Cardiac fibroblast (primary cell): ENCODE data around the gene HTRA1.
A peak's percentile ranks its signal among the peaks of the same experiment; 100 is the strongest.

Experiments
- DNase-seq, 2 donors: peaks; one replicate each; pipeline versions ENCODE4 v3.0.0 to v3.0.0-alpha.2; 2010; ENCODE audit warnings: low read depth in 2 of 2
- H3K4me3 ChIP-seq, 2 donors: replicated peaks in 1 of 2; 1 replicate in 1 of 2; 2 replicates in 1 of 2; pipeline ENCODE4 v1.5.1; 2011; ENCODE audit warnings: low read depth in 2 of 2, low read length in 2 of 2, mild to moderate bottlenecking in 2 of 2, moderate library complexity in 1 of 2
- TF ChIP-seq, protein P1 (sequence below): IDR thresholded peaks from one replicate; pipeline ENCODE4 v1.5.1; 2011; ENCODE audit warnings: low read depth, mild to moderate bottlenecking, low read length, inconsistent platforms

HTRA1 gene

GRCh38 chr10:122475100-122475499 lies 13.7 kb downstream of the HTRA1 start:
- TF ChIP-seq, protein P1, sequence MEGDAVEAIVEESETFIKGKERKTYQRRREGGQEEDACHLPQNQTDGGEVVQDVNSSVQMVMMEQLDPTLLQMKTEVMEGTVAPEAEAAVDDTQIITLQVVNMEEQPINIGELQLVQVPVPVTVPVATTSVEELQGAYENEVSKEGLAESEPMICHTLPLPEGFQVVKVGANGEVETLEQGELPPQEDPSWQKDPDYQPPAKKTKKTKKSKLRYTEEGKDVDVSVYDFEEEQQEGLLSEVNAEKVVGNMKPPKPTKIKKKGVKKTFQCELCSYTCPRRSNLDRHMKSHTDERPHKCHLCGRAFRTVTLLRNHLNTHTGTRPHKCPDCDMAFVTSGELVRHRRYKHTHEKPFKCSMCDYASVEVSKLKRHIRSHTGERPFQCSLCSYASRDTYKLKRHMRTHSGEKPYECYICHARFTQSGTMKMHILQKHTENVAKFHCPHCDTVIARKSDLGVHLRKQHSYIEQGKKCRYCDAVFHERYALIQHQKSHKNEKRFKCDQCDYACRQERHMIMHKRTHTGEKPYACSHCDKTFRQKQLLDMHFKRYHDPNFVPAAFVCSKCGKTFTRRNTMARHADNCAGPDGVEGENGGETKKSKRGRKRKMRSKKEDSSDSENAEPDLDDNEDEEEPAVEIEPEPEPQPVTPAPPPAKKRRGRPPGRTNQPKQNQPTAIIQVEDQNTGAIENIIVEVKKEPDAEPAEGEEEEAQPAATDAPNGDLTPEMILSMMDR = no peak
- no peak overlapping the region for H3K4me3 ChIP-seq
- peak in 1 of 2 donors; percentile 58 for DNase-seq

- no peak overlapping the region for H3K4me3 ChIP-seq
- peak in 1 of 2 donors; percentile 30 for DNase-seq
- TF ChIP-seq, protein P1 = no peak
Measured at GRCh38 chr10:122475591-122476332, 14.4 kb downstream of the HTRA1 start.

DNA sequence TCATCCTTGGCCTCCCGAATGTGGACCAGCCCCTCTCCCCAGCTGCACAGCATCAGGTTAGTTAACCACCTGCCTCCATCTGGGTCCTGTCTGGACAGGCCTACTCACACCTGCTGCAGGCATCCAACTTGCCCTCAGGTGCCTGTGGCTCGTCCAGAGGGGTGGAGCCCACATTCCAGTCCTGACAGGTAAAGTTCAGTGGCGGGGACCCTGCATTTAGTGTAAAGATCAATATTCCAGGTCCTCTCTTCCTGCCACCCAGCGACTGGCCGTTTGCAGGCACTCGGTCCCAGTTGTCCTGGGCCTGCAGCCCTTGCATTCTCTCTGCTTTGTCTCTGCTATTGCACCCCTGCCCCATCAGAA lies 15.0 kb downstream of the HTRA1 start:
- TF ChIP-seq, protein P1 = no peak
- no peak for DNase-seq
- H3K4me3 ChIP-seq = no peak overlapping the region

DNA sequence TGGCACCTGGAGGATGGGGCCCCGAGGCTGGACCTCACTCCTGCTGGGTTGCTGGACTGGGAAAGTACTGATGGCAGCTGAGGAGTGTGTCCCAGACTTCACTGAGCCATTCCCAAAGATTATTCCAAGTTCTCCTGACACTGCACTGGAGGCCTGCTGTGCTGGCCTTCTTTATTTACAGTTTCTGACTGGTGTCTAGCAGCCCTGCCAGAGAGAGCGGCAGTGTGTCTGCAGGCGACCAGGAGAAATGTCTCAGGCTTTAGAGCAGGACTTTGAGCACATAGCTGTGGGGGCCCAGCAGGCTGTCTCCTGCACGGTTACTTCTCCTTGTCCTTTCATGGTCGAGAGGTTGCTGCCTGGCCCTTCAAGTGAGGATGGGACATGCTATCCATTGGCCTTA lies 16.1 kb downstream of the HTRA1 start:
- TF ChIP-seq, protein P1 = no peak
- H3K4me3 ChIP-seq = no peak overlapping the region
- DNase-seq = no peak

DNA sequence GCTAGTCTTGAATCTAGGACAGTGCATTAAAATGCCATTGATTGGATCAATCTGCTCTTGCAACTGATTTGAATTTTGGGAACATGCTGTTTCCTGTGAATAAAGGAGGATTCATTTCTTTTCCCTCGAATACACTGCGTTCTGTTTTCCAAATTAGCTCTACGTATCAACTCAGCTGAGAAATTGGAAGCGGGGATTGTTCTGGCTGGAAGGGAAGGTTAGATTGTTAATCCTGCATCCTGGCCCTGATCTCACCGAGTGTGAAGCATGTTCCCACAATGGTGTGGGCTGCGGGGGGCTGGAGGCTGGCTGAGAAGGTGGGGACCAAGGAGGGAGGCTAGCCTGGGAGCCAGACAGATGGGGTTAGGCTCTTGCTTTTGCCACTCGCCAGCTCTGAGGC lies 17.6 kb downstream of the HTRA1 start:
- H3K4me3 ChIP-seq = no peak overlapping the region
- DNase-seq = no peak
- TF ChIP-seq, protein P1 = no peak

GRCh38 chr10:122480146-122480833 lies 18.9 kb downstream of the HTRA1 start:
- TF ChIP-seq, protein P1 = no peak
- DNase-seq = no peak
- H3K4me3 ChIP-seq = no peak overlapping the region
